Right forelimb (tissue), 1 donor: ENCODE results near the gene GLA.

ENCODE experiments used
- DNase-seq: peaks from one replicate; pipeline ENCODE4 v3.0.0-alpha.2; 2018

GLA gene

DNA sequence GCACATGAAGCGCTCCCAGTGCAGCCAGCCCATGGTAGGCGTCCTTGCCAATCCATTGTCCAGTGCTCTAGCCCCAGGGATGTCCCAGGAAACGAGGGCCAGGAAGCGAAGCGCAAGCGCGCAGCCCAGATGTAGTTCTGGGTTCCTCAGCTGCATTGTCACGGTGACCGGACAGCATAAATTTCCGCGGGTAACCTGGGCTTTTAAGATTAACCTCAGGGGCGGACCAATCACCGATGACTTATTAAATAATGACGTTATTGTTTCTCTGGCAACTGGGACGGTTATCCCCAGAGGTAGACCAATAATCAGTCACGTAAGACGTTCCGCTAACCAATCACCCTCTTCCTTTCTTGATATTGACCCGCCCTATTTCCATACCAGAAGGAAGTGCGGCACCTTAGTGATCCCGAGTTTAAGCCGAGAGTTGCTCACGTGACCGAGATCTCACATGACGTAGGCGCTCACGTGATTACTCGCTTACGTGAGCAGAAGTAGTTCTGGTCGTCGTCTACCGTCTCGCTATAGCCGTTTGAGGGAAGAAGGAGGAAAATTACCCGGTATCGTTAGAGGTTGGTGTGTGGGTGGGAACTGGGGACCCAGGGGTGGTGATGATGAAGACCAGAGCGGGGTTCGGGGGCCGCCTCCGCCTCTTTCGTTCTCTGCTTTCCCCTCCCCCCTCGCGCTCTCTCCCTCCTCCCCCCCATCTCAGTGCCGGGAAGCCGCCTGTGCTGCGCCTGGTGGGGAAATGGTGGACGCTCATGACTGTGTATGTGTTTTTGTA, at the start of gene GLA, which contains the start of gene HNRNPH2:
Gene GLA (minus strand): TSS at position 178 of the 784 bp plus-strand sequence. CDS start 22 bp downstream, at position 156.
Gene HNRNPH2 (plus strand): TSS at position 475 of the 784 bp plus-strand sequence. CDS start 3,767 bp downstream, outside the sequence.
- DNase-seq = peak; percentile 88

DNA sequence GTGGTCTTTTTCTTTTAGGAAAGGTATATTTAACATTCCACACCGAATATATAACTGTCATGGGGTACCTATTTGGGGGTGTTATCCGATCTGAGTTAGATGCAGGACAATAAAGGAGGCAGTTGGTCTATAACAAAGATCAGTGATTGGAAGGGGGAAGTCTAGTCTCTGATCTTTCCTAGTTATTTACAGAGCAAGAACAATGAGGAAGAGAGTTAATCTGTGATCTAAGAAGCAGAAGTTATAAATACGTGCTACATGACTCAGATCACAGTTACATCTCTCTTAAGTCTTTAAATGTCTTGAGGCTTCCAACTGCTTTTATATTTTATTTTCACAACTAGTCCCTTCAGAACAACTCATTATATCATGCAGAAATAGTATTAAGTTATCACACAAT, 44.3 kb upstream of the GLA start:
- no peak for DNase-seq

DNA sequence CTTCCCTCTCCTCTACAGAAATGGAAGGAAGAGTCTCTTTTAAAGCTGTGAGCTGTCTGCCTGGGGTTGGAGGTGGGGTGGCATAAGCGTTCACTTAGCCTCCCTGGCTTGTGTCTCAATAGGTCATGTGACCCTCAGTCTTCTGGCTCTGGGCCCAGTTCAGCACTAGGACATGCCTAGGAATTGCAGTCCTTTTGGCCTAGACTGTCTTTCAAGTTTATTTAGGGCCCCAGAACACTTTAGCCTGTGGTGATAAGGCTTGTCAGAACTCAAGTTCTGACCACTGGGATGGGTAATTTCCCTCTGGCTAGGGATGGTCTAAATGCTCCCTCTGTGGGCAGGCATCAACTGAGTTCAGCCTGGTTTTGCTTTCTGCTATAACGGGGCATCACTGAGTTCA, 43.2 kb upstream of the GLA start:
- DNase-seq = no peak

DNA sequence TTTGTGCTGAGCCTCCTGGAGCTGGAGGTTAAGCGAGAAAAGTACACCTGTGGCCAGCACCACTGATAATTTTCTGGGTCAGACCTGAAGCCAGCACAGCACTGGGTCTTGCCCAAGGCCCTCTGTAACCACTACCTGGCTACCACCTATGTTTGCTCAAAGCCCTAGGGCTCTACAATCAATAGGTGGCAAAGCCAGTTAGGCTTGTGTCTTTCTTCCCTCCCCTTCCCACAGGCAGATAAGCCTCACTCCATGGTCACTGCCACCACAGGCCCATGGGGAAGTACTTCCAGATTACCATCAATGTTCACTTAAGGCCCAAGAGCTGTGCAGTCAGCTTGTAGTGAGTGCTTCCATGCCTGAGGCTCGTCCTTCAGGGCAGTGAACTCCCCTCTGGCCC, 42.4 kb upstream of the GLA start:
- no peak for DNase-seq

DNA sequence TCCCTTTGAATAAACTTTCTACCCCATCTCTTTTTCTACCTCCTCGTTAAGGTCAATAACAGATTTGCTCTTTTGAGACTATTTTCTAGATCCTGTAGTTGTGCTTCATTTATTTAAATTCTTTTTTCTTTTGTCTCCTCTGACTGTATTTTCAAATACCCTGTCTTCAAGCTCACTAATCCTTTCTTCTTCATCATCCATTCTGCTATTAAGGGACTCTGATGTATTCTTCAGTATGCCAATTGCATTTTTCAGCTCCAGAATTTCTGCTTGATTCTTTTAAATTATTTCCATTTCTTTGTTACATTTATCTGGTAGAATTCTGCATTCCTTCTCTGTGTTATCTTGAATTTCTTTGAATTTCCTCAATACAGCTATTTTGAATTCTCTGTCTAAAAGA, 41.6 kb upstream of the GLA start:
- DNase-seq = no peak

DNA sequence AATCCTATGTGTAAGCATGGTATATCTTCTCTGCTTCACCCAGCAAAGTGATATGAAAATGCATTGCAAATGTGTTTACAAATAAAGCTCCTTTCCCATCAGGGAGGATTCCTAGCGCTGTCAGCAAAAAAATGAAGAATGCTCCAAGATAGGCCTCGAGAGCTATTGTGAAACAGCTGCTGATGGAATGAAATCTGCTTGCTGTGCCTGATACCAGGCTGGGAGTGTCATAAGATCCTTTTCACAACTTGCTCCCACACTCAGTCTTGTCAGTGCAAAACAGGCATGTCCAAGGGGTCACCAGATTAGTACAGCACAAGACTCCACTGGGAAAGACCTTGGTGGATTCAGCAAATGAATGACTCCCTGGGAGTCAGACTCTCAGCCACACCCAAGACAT, 34.4 kb upstream of the GLA start:
- DNase-seq = no peak

DNA sequence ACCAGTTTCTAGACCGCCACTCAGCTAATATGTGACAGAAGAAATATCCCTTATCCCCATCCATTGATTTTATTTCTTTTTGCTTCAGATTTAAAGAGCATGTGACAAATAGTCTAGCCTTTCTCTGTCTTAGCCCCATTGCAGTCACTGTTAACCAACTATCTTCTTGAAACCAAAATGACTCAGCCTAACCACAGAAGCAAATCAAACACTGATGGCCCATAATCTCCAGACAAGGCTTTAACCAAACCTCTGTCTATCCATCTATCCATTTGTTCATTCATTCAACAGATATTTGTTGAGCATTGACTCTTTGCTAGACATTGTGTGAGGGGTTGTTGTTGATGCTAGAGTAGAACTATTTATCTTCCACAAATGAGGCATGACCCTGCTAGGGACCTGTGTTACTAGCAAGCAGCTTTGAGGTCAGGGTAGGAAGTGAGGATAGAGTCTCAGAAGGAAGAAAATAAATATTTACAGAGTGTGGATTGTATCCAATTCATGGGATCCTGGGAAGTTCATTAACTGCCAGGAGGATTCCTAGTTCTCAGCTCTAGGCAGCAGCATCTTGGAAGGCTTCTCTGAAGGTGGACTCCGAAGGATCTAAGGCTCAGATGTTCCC, 22.8 kb upstream of the GLA start:
- no peak for DNase-seq

DNA sequence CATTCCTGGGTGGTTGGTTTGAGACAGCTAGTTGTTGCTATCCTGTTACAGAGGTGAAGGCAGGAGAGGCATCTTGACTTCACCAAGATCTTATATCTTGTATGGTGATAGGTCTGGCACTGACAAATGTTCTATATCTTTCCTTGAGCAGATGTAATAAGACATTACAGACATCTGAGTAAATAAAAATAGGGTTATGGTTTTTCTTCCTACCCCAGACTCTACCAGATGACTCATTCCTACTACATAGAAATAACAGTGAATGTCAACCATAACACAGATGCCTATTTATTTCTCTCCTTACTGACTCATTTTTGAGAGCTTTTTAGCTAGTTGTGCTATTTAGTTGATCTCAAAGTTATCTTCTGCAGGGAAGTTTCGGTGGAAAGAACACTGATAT, 22.2 kb upstream of the GLA start:
- no peak for DNase-seq

DNA sequence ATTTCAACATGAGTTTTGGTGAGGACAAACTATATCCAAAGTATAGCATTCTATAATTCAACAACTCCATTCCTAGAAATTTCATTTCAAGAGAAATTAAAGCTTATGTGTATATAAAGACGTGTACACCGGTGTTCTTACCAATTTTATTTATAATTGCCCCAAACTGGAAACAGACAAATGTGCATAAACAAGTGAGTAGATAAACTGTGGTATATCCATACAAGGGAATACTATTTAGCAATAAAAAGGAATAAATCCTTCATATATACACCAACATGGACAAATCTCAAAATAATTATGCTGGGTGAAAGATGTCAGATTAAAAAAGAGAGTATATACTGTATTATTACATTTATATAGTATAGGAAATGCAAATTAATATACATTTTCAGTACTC, 20.2 kb upstream of the GLA start:
- DNase-seq = no peak

DNA sequence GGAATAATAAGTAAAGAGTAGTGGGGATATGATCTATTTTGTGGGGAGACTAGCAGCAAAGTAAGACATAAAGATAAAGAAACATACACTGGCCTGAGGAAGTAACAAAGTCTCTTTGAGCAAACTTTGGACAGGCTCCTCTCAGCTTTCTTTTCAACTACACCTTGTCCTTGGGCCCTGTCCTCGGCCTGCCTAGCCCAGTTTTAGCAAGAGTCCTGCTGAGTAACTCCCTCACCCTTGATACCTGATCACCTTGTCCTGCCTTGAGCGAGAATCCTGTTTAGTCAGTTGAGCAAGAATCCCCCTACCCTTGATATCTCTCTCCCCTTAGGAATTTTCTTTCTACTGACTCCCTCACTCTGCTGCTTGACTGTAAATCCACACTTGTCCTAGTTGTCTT, 11.8 kb upstream of the GLA start:
- no peak for DNase-seq

DNA sequence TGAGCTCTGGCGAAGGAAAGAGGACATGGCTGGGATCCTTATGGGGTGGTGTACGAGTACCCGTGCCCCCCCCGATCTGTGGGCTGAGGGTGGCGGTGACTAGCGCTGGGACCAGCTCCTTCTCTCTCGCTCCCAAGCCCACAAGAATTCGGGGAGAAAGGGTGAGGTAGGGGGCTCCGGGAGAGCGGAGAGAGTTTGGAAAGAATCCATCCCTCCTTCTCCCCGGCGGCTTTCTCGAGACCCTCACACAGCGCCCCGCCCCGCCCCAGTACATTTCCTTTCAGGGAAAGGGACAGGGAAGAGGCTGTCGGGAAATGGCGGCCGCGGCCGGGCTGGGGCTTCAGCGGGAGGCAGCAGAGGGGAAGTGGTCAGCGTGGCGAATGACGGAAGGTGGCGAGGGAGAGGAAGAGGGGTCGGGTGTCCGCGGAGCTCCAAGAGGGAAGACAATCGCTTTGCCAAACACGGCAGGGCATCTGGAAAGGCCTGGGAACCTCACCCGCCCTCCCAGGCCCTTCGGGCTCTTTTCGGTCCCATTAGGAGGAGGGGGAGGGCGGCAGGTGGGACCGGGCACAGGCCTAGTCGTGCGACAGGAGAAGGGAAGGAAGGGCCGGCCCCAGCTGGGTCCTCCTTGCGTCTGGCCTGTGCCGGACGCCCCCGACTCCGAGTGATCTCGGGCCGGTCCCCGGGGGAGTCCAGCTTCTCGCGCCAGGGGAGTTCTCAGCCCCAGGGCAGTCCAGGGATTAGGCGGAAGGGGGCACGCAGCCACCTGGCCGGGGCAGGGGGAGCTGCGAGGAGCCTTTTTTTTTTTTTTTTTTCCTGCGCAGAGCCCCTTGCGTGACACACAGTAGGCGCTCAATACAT, 10.5 kb upstream of the GLA start:
- peak; percentile 84 for DNase-seq

DNA sequence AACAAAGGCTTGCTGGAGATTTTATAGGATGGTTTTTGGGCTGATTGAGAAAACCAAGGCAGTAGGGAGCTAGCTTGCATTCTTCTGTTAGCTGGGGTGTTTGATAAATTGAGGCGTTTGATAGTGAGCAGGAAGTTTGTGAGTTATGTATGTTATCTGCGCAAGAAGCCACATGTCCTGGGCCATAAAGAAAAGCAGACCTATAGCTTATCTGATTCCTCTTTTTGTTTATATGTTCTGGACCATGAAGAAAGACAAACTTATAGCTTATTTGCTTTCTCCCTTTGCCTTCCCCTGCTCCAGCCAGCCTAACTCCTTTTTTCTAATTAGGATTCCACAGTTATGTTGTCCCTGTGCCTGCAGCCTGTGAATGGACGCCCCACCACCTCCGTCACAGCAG, 9.5 kb upstream of the GLA start:
- DNase-seq = no peak

DNA sequence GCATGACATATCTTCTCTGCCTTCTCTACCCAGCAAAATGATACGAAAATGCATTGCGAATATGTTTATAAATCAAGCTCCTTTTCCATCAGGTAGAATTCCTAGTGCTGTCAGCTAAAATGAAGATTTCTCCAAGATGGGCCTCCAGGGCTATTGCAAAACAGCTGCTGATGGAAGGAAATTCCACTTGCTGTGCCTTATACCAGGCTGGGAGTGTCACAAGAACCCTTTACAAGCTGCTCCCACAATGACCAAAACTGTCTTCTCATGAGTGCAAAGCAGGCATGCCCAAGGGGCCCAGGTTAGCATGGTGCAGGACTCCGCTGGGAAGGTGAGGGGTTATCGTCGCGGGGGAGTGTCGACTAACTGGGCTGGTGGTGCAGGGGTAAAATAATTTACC, 9.0 kb upstream of the GLA start:
- no peak for DNase-seq

DNA sequence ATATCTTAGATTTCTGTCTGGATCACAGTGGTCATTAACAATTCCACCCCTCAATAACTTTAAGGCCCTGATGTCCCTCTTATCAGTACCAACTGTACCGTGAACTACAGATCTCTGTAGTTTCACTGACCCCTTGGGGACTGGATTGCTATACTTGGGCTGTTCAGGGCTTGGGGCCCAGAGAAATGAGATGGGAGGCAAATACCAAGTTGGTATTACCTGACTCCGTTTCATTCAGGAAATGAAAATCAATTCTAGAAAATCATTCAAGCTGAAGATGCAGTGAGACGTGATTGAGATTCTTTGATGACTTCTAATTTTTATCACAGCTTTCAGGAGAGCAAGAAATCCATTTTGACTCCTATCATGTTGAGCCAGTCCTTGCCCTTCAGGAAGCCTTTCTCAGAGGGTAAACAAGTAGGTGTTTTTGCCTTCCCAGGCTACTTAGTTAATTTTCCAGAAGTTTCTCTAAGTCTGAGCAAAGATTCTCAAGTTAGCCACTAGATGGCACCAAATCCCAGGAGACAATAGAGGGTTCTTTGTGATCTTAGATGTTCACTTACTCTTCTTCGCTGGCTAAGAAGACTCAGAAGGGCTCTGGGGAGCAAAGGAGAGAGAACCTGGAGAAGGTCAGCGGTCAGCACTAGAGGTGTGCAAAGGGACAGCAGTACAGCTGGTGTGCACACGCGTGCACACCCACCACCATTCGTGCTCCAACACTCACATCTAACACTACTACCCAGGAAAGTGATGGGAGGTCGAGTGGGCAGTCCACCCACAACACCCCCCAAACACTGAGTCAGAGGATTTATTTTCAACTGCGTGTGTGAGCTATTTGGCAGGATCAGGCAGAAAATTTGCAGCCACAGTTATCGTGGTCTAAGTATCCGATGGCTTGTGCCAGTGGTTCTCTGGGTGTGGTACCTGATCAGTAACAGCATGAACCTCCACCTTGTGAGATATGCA, 7.7 kb upstream of the GLA start:
- DNase-seq = no peak

DNA sequence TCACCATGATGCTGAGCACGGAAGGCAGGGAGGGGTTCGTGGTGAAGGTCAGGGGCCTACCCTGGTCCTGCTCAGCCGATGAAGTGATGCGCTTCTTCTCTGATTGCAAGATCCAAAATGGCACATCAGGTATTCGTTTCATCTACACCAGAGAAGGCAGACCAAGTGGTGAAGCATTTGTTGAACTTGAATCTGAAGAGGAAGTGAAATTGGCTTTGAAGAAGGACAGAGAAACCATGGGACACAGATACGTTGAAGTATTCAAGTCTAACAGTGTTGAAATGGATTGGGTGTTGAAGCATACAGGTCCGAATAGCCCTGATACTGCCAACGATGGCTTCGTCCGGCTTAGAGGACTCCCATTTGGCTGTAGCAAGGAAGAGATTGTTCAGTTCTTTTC, 4.3 kb upstream of the GLA start:
- no peak for DNase-seq

DNA sequence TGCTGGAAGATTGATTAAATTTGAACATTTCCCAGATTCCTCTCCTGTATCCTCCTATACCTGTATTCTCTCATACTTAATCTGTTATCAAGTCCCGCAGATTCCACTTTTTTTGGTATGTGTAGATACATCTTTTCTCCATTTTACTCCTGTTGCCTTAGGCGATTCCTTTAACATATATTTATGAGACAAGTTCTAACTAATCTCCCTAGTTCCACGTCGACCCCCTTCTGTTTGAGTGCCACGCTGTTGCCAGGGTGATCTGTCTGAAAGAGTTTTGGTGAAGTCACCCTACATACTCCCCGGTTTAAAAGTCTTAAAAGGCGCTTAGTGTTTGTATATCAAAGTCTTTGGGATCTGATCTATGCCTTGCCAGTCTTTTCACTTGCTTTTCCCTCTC, 2.7 kb upstream of the GLA start:
- no peak for DNase-seq

DNA sequence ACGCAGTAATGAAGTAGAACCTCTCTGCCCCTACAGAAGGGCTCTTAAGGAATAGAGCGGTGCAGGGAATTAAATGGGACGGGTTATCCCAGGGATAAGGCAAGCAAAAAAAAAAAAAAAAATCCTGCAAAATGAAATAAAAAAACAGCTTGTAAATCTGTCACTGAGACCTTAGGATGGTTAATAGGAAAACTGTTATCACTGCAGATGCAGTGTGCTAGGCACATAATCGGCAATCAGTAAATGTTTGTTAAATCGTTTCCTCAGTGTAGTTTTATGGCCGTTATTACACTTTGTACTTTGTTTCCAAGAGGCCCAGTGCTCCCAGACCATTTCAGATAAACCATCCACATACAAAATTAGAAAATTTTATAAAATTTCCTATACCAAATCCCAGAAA, 1.3 kb upstream of the GLA start:
- no peak for DNase-seq

DNA sequence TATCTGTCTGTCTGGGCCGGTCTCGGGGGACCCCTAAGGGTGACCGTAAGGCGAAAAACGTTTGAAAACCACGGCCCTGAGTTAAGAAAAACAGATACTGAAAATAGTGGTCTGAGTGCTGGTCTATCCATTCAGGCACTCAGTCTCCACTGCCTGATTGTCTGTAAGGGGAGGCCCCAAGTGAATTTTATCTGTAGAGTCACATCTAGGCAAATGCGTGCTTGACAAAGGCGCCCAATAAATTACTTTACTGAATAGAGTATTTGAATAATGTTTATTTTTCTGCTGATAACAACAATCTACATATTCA, 762 bp upstream of the GLA start:
- no peak for DNase-seq

DNA sequence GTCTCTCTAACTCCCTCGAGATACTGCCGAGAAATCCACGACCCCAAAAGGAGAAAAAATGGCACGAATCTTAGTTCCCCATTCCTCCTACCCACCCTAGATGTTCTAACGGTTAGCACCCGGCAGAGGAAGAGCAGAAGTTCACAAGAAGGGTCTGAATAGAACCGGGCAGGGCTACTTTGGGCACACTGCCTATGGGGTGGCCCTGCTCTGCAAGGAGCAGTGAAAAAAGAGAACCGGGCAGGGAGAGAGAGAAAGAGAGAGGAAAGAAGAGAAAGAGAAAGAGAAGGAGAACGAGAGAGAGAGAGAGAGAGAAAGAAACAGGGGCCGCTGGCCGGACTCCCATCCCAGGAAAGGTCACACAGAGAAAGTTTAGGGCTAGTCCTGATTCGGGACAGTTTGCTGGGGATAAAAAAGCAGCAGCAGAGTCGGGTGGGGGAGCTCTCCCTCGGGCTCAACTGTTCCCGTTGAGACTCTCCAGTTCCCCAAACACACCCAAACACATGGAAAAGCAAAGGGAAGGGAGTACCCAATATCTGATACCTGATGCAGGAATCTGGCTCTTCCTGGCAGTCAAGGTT, 468 bp downstream of the GLA start:
- no peak for DNase-seq

DNA sequence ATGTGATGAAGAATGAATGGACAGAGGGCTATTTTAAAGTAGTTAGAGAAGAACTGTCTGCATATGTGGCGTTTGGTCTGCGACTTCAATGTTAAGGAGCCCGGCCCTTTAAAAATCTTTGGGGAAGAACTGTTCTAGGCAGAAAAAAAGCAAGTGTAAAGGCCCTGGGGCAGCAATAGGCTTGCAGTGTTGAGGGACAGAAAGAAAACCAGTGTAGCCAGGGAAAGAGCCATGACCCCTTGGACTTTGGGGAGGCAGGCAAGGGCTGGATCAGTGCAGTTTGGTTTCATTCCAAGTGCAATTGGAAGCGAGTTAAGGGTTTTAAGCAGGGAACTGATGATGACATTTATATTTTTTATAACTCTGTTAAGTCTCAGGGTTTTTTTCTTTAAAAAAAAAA, 7.9 kb downstream of the GLA start:
- DNase-seq = no peak

DNA sequence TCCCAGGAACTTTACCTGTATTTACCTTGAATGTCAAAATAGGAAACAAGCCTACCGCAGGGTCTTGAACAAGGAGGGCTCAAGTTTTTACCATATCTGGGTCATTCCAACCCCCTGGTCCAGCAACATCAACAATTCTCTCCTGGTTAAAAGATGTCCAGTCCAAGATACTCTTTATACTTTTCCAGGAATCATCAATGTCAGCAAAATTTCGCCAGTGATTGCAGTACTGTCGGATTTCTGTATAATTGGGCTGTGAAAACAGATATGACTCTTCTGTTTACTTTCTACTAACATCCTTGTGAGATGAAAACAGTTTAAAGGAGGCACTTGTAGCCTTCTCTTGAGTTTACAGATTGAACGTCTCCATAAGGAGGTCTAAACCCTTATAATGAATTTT, 9.0 kb downstream of the GLA start:
- DNase-seq = no peak

DNA sequence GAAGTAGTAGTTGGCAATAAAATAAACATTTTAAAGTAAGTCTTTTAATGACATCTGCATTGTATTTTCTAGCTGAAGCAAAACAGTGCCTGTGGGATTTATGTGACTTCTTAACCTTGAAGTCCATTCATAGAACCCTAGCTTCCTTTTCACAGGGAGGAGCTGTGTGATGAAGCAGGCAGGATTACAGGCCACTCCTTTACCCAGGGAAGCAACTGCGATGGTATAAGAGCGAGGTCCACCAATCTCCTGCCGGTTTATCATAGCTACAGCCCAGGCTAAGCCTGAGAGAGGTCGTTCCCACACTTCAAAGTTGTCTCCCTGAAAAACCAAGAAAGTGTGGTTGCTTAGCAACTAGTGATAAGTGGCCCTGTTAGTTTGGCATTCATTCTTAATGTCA, 9.9 kb downstream of the GLA start:
- no peak for DNase-seq
